ENCODE measurements around the gene MAP3K10.

The MAP3K10 gene

GRCh38 chr19:40243181-40243580 lies 52.0 kb downstream of the MAP3K10 start:
- no peak overlapping the region for H3K9ac ChIP-seq (ENCODE audit: low read depth, low read length)
- H3K9me3 ChIP-seq (ENCODE audit: control insufficient read depth, insufficient read depth, low read length): no peaks in the 10 kb centered on the region

GRCh38 chr19:40244579-40245317 lies 53.5 kb downstream of the MAP3K10 start:
- Histone ChIP-seq H3K27ac (ENCODE audit: low read depth, low read length) (no peak overlapping the region), H3K9ac (ENCODE audit: low read depth, low read length) (no peak overlapping the region), H3K4me3 (ENCODE audit: low read depth, low read length) (no peak overlapping the region), H3K27me3 (ENCODE audit: control insufficient read depth, insufficient read depth, low read length) (no peaks in the 10 kb centered on the region), H3K9me3 (ENCODE audit: control insufficient read depth, insufficient read depth, low read length) (no peaks in the 10 kb centered on the region), H3K36me3 (ENCODE audit: control insufficient read depth, insufficient read depth, low read length) (peaks cover 30% of the 10 kb centered on the region), H3K4me1 (ENCODE audit: control insufficient read depth, insufficient read depth, low read length) (no peaks in the 10 kb centered on the region)

More at GRCh38 chr19:40243181-40243580, 52.0 kb downstream of the MAP3K10 start:
- no peak overlapping the region for H3K27ac ChIP-seq (ENCODE audit: low read depth, low read length)
- peaks cover 39% of the 10 kb centered on the region for H3K36me3 ChIP-seq (ENCODE audit: control insufficient read depth, insufficient read depth, low read length)
- no peaks in the 10 kb centered on the region for H3K4me1 ChIP-seq (ENCODE audit: control insufficient read depth, insufficient read depth, low read length)
- no peak overlapping the region for H3K4me3 ChIP-seq (ENCODE audit: low read depth, low read length)
- no peaks in the 10 kb centered on the region for H3K27me3 ChIP-seq (ENCODE audit: control insufficient read depth, insufficient read depth, low read length)

GRCh38 chr19:40245506-40246128 lies 54.4 kb downstream of the MAP3K10 start:
- Histone ChIP-seq H3K4me1 (ENCODE audit: control insufficient read depth, insufficient read depth, low read length) (no peaks in the 10 kb centered on the region), H3K27me3 (ENCODE audit: control insufficient read depth, insufficient read depth, low read length) (no peaks in the 10 kb centered on the region), H3K27ac (ENCODE audit: low read depth, low read length) (no peak overlapping the region), H3K9me3 (ENCODE audit: control insufficient read depth, insufficient read depth, low read length) (no peaks in the 10 kb centered on the region), H3K36me3 (ENCODE audit: control insufficient read depth, insufficient read depth, low read length) (peaks cover 24% of the 10 kb centered on the region), H3K9ac (ENCODE audit: low read depth, low read length) (no peak overlapping the region), H3K4me3 (ENCODE audit: low read depth, low read length) (no peak overlapping the region)

- Histone ChIP-seq H3K4me3 (ENCODE audit: low read depth, low read length) (no peak overlapping the region), H3K9me3 (ENCODE audit: control insufficient read depth, insufficient read depth, low read length) (no peaks in the 10 kb centered on the region), H3K36me3 (ENCODE audit: control insufficient read depth, insufficient read depth, low read length) (peaks cover 22% of the 10 kb centered on the region), H3K4me1 (ENCODE audit: control insufficient read depth, insufficient read depth, low read length) (no peaks in the 10 kb centered on the region), H3K27ac (ENCODE audit: low read depth, low read length) (no peak overlapping the region), H3K27me3 (ENCODE audit: control insufficient read depth, insufficient read depth, low read length) (no peaks in the 10 kb centered on the region), H3K9ac (ENCODE audit: low read depth, low read length) (no peak overlapping the region)
These were observed 55.3 kb downstream of the MAP3K10 start for GRCh38 chr19:40246292-40247073.

- Histone ChIP-seq H3K9me3 (ENCODE audit: control insufficient read depth, insufficient read depth, low read length) (no peaks in the 10 kb centered on the region), H3K9ac (ENCODE audit: low read depth, low read length) (no peak overlapping the region), H3K27ac (ENCODE audit: low read depth, low read length) (no peak overlapping the region), H3K4me1 (ENCODE audit: control insufficient read depth, insufficient read depth, low read length) (0 out of 2 replicates have a peak, but pooled peaks cover under 1% of the 10 kb centered on the region), H3K36me3 (ENCODE audit: control insufficient read depth, insufficient read depth, low read length) (peaks cover 18% of the 10 kb centered on the region), H3K27me3 (ENCODE audit: control insufficient read depth, insufficient read depth, low read length) (no peaks in the 10 kb centered on the region), H3K4me3 (ENCODE audit: low read depth, low read length) (no peak overlapping the region)
These were observed 56.0 kb downstream of the MAP3K10 start for GRCh38 chr19:40247178-40247577.

- peaks cover 7% of the 10 kb centered on the region for H3K4me1 ChIP-seq (ENCODE audit: control insufficient read depth, insufficient read depth, low read length)
- no peak overlapping the region for H3K27ac ChIP-seq (ENCODE audit: low read depth, low read length)
- peaks cover 15% of the 10 kb centered on the region; the same call in 1 of the 2 replicates for H3K36me3 ChIP-seq (ENCODE audit: control insufficient read depth, insufficient read depth, low read length)
- H3K4me3 ChIP-seq (ENCODE audit: low read depth, low read length): no peak overlapping the region
- no peaks in the 10 kb centered on the region for H3K9me3 ChIP-seq (ENCODE audit: control insufficient read depth, insufficient read depth, low read length)
- no peaks in the 10 kb centered on the region for H3K27me3 ChIP-seq (ENCODE audit: control insufficient read depth, insufficient read depth, low read length)
- H3K9ac ChIP-seq (ENCODE audit: low read depth, low read length): no peak overlapping the region
These were observed 56.6 kb downstream of the MAP3K10 start for GRCh38 chr19:40247735-40248262.

- H3K36me3 ChIP-seq (ENCODE audit: control insufficient read depth, insufficient read depth, low read length): peaks cover 29% of the 10 kb centered on the region
- H3K4me3 ChIP-seq (ENCODE audit: low read depth, low read length): no peak overlapping the region
- no peaks in the 10 kb centered on the region for H3K9me3 ChIP-seq (ENCODE audit: control insufficient read depth, insufficient read depth, low read length)
- H3K27ac ChIP-seq (ENCODE audit: low read depth, low read length): no peak overlapping the region
- no peaks in the 10 kb centered on the region for H3K27me3 ChIP-seq (ENCODE audit: control insufficient read depth, insufficient read depth, low read length)
- H3K9ac ChIP-seq (ENCODE audit: low read depth, low read length): no peak overlapping the region
- peaks cover 14% of the 10 kb centered on the region for H3K4me1 ChIP-seq (ENCODE audit: control insufficient read depth, insufficient read depth, low read length)
These were observed 58.0 kb downstream of the MAP3K10 start for GRCh38 chr19:40249201-40249600.

- no peaks in the 10 kb centered on the region for H3K27me3 ChIP-seq (ENCODE audit: control insufficient read depth, insufficient read depth, low read length)
- H3K27ac ChIP-seq (ENCODE audit: low read depth, low read length): no peak overlapping the region
- no peaks in the 10 kb centered on the region for H3K9me3 ChIP-seq (ENCODE audit: control insufficient read depth, insufficient read depth, low read length)
- H3K4me3 ChIP-seq (ENCODE audit: low read depth, low read length): no peak overlapping the region
- peaks cover 30% of the 10 kb centered on the region for H3K36me3 ChIP-seq (ENCODE audit: control insufficient read depth, insufficient read depth, low read length)
- peaks cover 14% of the 10 kb centered on the region for H3K4me1 ChIP-seq (ENCODE audit: control insufficient read depth, insufficient read depth, low read length)
- H3K9ac ChIP-seq (ENCODE audit: low read depth, low read length): no peak overlapping the region
These were observed 58.6 kb downstream of the MAP3K10 start for GRCh38 chr19:40249781-40250180.

- Histone ChIP-seq H3K4me3 (ENCODE audit: low read depth, low read length) (no peak overlapping the region), H3K9me3 (ENCODE audit: control insufficient read depth, insufficient read depth, low read length) (no peaks in the 10 kb centered on the region), H3K27me3 (ENCODE audit: control insufficient read depth, insufficient read depth, low read length) (no peaks in the 10 kb centered on the region), H3K36me3 (ENCODE audit: control insufficient read depth, insufficient read depth, low read length) (peaks cover 45% of the 10 kb centered on the region), H3K9ac (ENCODE audit: low read depth, low read length) (no peak overlapping the region), H3K27ac (ENCODE audit: low read depth, low read length) (no peak overlapping the region), H3K4me1 (ENCODE audit: control insufficient read depth, insufficient read depth, low read length) (peaks cover 14% of the 10 kb centered on the region)
These were observed 60.0 kb downstream of the MAP3K10 start for GRCh38 chr19:40251244-40251643.

- no peak overlapping the region for H3K4me3 ChIP-seq (ENCODE audit: low read depth, low read length)
- H3K9me3 ChIP-seq (ENCODE audit: control insufficient read depth, insufficient read depth, low read length): no peaks in the 10 kb centered on the region
- no peaks in the 10 kb centered on the region for H3K27me3 ChIP-seq (ENCODE audit: control insufficient read depth, insufficient read depth, low read length)
- peaks cover 52% of the 10 kb centered on the region for H3K36me3 ChIP-seq (ENCODE audit: control insufficient read depth, insufficient read depth, low read length)
- peak overlapping the region; percentile 50 for H3K27ac ChIP-seq (ENCODE audit: low read depth, low read length)
- no peak overlapping the region for H3K9ac ChIP-seq (ENCODE audit: low read depth, low read length)
- peaks cover 14% of the 10 kb centered on the region for H3K4me1 ChIP-seq (ENCODE audit: control insufficient read depth, insufficient read depth, low read length)
These were observed 60.8 kb downstream of the MAP3K10 start for GRCh38 chr19:40251991-40252390.
